Thyroid gland (tissue), 4 donors: ENCODE data around the gene STRA8.

Experiments used
- CTCF ChIP-seq, 6 experiments: fragments of 200-600 bp in 3 of 6; fragments of 450-650 bp in 3 of 6; sonication (generic) in 3 of 6; IDR thresholded peaks; one replicate each; pipeline ENCODE4 v1.5.1; 2016 to 2019; ENCODE audit warnings: antibody characterized with exemption in 6 of 6, mild to moderate bottlenecking in 2 of 6, inconsistent platforms in 1 of 6, moderate library complexity in 1 of 6
- POLR2A ChIP-seq, 2 donors: fragments of 450-650 bp; IDR thresholded peaks; one replicate each; pipeline ENCODE4 v1.6.1; 2017; ENCODE audit warnings: antibody characterized with exemption in 2 of 2, mild to moderate bottlenecking in 2 of 2, moderate library complexity in 1 of 2

DNA sequence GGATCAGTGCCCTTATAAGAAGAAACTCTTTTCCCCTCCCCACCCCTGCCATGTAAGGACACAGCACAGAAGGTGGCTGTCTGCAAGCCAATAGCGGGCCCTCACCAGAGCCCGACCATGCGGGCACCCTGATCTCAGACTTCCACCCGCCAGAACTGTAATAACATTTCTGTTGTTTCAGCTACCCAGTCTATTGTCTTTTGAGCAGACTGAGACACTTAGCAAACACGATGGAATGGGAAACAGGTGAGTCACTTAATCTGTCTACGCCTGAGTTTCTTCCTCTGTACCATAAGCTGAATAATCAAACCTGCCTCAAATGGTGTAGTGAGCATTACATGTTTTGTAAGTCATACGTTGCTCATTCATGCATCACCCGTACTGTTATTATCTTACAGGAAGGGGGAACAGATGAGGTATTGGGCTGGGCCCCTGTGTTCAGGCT is 58.2 kb downstream of the STRA8 start:
- TF ChIP-seq CTCF (IDR thresholded peaks at IDR 0.05) (no peak), POLR2A (IDR thresholded peaks at IDR 0.05) (no peak)
